HG02943 (cell line): ENCODE results near the gene APLF.
"Not testable (repeated sequence)": the region's sequence is repeated elsewhere in the genome, so short reads cannot be mapped to it uniquely, and the experiment has no call there.

Source experiments
- ATAC-seq: cut with Tn5 transposase; IDR thresholded peaks from one replicate; pipeline ENCODE4 v1.9.1; 2021; ENCODE audit warnings: mild to moderate bottlenecking, low read depth, moderate library complexity; ENCODE audit not compliant: unreplicated experiment

Gene APLF

DNA sequence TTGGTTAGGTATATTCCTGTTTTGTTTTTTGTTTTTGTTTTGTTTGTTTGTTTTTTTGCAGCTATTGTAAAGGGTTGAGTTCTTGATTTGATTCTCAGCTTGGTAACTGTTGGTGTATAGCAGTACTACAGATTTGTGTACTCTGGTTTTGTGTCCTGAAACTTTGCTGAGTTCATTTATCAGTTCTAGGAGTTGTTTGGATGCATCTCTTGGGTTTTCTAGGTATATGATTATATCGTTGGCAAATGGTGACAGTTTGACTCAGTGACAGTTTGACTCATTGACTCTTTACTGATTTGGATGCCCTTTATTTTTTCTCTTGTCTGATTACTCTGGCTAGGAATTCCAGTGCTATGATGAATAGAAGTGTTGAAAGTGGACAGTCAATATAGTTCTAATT is 53.7 kb downstream of the APLF start:
- no peak for ATAC-seq

DNA sequence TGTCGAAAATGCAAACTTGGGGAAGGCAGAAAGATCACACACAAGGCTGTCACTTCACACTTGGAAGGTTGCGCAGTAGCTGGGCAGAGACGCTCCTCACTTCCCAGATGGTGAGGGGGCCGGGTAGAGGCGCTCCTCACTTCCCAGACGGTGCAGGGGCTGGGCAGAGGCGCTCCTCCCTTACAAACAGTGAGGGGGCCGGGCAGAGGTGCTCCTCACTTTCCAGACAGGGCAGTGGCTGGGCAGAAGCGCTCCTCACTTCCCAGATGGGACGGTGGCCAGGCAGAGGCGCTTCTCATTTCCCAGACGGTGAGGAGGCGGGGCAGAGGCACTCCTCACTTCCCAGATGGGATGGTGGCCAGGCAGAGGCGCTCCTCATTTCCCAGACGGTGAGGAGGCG is 59.6 kb downstream of the APLF start:
- ATAC-seq, result not testable (repeated sequence)

DNA sequence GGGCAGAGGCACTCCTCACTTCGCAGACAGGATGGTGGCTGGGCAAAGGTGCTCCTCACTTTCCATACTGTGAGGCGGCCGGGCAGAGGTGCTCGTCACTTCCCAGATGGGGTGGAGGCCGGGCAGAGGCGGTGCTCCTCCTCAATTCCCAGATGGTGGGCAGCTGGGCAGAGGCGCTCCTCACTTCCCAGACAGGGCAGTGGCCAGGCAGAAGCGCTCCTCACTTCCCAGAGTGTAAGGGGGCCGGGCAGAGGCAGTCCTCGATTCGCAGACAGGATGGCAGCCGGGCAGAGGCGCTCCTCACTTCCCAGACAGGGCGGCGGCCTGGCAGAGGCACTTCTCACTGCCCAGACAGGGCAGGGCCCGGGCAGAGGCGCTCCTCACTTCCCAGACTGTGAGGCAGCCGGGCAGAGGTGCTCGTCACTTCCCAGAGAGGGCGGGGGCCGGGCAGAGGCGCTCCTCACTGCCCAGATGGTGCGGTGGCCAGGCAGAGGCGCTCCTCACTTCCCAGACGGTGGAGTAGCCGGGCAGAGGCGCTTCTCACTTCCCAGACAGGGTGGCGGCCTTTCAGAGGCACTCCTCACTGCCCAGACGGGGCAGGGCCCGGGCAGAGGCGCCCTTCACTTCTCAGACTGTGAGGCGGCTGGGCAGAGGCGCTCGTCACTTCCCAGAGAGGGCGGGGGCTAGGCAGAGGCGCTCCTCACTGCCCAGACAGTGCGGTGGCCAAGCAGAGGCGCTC is 60.1 kb downstream of the APLF start:
- not testable (repeated sequence) for ATAC-seq

DNA sequence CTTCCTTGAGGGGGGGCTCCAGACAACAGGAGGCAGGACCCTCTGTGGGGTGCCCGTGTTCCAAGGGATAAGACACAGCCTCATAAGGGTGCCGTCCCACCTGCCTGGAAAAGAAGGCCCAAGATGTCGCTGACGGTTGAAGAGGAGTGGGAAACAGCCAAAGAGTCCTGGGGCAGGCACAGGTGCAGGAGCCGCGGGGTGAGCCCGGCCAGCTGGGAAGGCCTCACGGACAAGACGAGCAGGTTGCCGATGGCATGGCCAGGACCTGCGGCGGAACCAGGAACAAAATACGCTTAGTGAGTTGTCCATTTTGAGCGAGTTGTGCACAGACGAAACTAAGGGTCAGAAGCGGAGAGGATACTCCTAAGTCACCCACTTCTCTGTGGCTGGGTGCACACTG is 61.8 kb downstream of the APLF start:
- ATAC-seq, result not testable (repeated sequence)

DNA sequence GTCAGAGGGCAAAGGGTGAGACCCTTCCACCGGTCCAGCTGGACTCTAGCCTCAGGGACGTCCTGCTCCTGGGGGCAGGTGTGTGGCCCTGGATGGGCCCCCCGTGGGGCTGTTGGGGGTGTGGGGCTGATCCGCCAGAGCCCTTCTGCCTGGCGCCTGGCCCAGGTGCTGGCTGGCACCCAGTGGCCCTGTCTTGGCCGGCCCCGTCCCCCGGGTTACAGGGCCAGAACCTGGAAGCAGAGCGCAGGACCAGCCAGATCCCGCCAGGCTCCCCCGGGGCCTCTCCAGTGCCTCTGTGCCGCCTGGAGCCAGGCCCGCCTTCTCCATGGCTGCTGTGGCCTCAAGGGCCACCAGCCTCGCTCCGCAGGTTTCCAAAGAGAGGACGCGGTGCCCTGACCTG is 62.3 kb downstream of the APLF start:
- ATAC-seq, result not testable (repeated sequence)

DNA sequence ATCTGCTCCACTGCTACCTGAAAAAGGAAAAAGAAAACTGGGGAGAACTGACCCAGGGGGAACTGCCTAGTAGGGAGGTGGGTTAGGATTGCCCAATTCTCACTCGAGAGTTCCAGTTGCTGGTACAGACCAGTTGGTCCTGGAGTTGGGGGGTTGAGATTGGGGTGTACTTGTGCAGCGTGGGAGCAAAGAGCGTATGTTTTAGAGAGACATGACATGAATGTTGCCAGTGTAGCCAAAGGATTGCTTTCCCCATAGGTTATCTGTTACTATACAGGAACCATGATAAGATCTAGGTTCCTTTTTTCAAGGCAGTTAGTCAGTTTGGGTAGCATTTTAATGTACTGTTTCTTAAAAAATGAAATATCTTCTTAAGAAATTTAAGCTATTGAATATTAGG is 68.6 kb downstream of the APLF start:
- no peak for ATAC-seq

DNA sequence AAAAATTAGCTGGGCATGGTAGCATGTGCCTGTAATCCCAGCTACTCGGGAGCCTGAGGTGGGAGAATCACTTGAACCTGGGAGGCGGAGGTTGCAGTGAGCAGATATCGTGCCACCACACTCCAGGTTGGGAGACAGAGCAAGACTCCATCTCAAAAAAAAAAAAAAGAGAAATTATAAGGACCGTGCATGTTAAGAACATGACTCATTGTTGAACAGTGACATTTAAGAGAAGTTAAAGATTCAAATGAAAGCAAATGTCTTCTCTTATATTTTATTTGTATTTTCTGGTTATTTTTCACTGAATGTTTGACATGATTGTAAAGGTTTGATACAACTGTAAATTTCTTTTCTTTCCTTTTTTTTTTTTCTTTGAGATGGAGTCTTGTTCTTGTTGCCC is 69.6 kb downstream of the APLF start:
- no peak for ATAC-seq

DNA sequence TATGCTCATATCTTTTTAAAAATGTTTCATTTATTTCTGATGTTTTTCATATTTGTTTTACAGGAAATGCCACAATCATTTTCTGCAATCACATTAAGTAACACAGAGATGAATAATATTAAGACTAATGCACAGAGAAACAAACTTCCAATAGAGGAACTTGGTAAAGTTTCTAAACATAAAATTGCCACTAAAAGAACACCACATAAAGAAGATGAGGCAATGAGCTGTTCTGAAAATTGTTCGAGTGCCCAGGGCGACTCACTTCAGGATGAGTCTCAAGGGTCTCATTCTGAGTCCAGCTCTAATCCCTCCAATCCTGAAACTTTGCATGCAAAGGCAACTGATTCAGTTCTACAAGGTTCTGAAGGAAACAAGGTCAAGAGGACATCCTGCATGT is 70.4 kb downstream of the APLF start:
- no peak for ATAC-seq

DNA sequence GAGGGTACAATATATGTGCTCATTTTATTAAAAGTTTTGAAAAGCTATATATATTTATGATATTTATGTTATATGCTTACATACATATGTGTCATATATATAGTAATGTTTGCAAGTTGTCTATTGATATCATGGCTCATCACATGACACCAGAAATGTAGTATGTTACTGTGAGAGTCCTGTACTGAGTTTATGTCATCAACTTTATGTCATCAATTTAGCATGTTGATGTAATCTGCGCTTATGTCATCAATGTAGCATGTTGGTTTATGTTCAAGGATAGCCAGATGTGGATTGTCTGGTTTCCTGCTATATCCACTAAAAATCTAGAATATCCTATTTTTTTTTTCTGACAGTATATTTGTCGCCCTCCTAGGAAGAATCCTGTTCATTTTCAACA is 77.4 kb downstream of the APLF start:
- ATAC-seq, result no peak

DNA sequence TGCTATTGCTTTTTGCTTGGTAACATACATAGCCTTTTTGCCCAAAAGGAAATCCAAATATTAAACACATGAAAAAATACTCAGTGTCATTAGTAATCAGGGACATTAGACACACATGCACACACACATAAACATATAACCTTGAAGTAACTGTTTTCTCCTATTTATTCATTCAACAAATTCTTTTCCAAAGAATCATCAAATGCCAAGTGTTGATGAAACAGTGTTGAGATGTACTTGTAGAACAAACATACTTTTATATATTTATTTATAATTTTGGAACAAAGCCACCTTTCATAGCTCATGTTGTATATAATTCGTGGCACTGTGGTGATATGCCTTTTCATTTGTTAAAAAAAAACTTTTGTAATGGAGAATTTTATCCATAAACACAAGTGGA is 81.0 kb downstream of the APLF start:
- ATAC-seq, result no peak

DNA sequence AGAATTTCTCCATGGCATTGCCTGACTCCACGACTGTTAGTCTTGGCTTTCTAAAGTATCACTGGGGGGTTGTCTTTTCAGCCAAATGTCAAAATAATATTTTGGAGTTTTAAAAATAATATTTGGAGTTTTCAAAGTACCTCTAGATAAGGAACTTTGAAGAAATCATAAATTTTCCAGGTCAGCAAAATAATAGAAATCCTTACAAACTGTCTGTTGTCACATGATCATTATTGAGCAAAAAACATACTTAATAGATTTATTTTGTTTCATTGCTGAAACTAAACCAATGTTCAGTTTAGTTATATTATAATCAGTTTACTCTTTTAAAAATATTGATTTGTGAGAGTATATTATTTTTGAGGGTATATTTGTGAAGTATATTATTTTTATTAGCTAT is 85.7 kb downstream of the APLF start:
- ATAC-seq, result no peak

DNA sequence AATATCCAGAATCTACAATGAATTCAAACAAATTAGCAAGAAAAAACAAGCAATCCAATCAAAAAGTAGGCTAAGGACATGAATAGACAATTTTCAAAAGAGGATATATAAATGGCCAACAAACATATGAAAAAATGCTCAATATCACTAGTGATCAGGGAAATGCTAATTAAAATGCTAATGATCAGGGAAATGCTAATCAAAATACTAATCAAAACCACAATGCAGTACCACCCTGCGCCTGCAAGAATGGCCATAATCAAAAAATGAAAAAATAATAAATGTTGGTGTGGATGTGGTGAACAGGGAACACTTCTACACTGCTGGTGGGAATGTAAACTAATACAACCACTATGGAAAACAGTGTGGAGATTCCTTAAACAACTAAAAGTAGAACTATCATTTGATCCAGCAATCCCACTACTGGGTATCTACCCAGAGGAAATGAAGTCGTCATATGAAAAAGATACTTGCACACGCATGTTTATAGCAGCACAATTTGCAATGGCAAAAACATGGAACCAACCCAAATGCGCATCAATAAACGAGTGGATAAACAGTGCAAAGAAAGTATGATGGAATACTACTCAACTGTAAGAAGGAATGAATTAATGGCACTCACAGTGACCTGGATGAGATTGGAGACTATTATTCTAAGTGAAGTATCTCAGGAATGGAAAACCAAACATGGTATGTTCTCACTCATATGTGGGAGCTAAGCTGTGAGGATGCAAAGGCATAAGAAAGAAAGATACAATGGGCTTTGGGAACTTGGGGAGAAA is 88.2 kb downstream of the APLF start:
- not testable (repeated sequence) for ATAC-seq

DNA sequence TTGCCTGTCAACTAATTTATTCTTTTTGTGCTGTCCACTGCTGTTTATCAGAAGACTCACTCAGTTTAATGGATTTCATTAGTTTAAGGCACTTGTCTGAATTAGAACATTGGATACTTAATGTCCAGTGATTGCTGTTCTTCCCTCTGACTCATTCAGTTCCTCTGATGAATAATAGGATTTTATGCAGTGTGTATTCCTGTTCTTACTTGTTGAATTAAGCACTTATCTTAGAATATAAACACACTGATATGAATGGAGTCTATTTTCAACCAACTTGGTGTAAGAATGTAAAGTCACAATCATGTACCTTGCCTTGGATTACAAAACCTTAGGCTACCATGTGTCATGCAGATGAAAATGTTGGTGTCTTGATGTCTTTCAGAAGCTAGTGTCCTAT is 89.0 kb downstream of the APLF start:
- no peak for ATAC-seq

DNA sequence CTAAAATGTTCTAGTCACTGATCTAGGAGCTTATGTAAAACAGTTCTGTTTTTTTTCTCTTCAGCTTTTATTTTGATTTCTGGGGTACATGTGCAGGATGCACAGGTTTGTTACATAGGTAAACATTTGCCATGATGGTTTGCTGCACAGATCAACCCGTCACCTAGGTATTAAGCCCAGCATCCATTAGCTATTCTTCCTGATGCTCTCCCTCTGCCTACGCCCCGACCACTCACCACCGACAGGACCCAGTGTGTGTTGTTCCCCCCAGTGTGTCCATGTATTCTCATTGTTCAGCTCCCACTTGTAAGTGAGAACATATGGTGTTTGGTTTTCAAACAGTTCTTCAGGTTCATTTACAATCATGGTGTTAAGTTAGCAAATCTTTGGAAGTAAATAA is 91.2 kb downstream of the APLF start:
- no peak for ATAC-seq

DNA sequence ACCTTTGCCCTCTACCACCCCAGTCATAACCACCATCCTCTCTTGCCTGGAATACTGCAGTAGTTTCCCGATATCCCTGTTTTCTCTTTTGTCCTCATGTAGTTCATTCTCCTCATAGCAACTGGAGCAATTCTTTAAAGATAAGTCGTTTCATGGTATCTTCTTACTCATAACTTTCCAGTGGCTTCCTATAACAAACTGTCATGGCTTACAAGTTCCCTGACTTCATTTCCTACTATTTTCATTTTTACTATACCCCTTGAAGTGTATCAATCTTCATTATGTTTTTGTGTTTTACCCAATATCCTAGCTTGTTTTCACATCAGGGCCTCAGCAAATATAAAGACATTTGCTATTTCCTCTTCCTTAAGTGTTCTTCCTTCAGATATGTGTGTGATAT is 92.3 kb downstream of the APLF start:
- ATAC-seq, result no peak

DNA sequence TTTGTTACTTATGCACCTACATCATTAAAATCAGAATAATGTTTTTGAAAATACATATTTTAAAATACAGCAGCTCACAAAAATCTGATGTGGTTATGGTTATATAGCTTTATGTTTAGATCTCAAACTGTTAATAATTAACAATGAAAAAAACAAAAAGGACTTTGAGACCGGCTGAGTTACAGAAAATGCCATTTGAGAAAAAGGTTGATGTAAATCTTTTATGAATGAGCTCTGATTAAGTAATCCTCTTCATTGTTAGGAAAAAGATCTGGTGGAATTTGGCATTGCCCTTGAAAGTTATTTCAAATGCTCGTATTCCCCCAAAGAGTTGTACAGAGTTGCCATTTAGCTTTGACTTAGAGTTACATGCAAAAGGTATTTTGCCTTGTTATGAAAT is 93.2 kb downstream of the APLF start:
- ATAC-seq, result no peak

DNA sequence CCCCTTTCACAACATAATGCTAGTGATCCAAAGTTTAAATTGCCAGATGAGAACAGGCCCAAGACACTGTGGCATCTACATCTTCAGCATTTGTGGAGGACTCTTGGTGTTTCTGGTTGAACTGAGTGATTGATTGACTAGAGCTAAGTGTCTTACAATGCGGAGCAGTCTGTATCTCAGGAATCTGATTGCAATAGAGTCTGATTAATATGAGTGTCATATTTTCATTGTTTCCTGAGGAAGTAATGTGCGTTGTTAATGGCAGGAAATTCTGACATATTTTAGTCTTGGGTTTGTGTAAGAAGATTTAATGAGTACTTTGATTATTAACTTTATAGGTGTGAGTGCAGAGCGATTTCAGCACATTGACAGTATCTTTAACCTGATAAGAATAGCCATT is 94.0 kb downstream of the APLF start:
- no peak for ATAC-seq

DNA sequence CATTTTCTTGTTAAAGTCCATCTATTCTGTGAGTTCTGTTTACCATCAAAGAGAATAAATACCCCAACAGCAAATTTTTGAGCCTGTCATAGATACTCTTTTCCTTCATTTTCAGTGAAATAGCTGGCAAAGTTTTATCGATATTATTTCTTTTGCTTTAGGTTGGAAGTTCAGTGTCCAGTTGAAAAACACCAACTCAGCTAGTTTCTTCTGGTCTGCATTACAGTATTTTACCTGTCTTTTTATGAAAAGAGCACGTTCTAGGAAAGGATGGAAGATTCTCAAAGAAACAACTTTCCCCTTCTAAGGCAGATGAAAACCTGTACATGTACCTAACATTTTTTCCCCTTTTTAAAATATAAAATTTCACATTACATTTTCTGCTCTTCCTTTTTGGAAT is 95.5 kb downstream of the APLF start:
- no peak for ATAC-seq

DNA sequence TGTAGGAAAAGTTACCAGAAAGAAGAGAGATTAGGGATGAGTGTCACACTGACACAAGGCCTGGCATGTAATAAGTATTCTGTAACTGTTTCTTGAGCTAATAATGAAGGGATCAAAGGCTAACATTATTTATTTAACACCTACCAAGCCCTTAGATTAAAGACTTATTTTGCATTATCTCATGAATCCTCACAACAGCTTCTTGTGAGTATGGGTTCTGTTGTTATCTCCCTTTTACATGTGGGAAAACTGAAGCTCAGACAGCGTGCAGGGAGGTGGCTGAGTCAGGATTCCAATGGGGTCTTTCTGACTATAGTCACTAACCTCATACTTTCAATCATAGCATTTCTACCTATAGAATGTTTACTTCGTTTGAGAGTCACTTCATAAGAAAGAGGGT is 97.0 kb downstream of the APLF start:
- ATAC-seq, result no peak

DNA sequence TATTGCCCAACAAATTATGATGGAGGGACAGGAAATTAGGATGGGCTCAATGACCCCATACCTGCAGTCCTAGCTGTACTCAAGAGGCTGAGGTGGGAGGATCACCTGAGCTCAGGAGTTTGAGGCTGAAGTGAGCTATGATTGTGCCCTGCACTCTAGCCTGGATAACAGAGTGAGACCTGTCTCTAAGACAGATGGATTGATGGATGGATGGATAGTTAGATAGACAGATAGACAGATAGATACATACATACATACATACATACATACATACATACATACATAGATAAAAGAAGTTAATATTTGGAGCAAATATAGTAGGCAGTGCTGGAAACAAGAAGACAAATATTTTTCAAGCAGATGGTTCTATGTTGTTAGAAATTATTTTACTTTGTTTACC is 97.9 kb downstream of the APLF start:
- no peak for ATAC-seq

DNA sequence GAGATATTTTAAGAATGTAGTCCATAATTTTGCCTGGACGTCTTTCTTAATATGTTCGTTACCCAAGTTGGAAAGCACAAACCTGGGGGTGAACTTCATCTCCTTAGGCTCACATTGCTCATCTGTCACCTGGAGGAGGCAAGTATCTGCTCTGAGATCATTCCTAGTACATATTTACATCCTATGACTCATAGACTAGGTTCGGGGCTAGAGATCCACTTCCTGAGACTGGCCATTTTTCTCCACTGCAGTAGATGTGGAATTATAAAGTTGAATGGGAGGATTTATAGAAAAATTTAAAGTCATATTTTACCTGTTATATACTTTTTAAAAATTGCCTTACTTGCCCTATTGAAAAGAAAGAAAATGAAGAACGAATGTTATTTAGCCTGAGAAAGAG is 98.5 kb downstream of the APLF start:
- no peak for ATAC-seq

DNA sequence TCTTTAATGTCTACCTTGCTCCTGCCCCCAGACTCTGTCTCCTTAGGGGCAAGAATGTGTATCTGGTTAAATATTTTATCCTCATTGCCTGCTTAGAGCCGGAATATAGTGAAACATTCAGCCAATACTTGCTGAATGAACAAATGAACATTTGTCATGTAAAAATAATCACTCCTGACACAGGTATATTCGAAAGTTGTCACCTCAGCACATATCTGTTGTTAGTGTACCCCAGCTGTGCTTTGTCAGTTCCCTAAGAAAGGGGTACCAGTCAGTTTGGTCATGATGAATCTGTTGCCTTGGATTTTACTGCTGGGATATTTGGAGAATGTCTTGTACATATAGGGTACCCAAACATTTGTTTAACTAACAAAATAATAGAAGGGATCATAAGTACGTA is 99.0 kb downstream of the APLF start:
- no peak for ATAC-seq
